Ishikawa (cell line): ENCODE data around the gene TTLL1.

Source experiments
- CEBPB ChIP-seq: IDR thresholded peaks from 2 replicates; pipeline ENCODE4 v1.6.1; 2012
- EP300 ChIP-seq: IDR thresholded peaks from 2 replicates; pipeline ENCODE4 v1.6.1; 2012; ENCODE audit warnings: borderline replicate concordance

DNA sequence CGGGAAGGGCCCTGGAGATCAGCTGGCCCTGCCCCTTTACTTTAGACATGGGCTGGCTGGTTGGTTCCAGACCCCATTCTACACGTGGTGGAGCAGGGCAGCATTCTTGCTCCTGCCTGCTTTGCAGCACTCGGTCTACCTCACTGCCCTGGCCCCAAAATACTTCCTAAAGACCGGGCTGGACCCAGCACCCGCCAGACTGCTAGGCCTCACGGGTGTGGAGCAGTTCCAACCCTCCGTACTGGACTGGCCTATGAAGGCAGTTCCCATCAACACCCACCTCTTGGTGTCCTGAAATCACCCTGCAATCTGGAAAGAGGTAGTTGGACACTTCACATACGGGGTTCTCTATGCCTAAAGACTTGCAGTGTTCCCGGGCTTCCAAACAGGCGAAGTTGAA is 47.6 kb upstream of the TTLL1 start:
- TF ChIP-seq EP300 = no peak
- no peak for TF ChIP-seq CEBPB
